K562 (cell line): ENCODE data around the gene MIEF1. TPM values are rescaled to one million over a fixed set of nuclear protein-coding genes. Genes with fewer than 3 reads are reported as not detected.

Source experiments
- MBD2 ChIP-seq: sonication (generic); IDR thresholded peaks from 2 replicates; pipeline ENCODE4 v1.6.1; 2016; ENCODE audit warnings: low read depth, borderline replicate concordance
- MED1 ChIP-seq: sonication (generic); formaldehyde crosslinking; IDR thresholded peaks from 2 replicates; pipeline ENCODE4 v1.8.1; 2023; ENCODE audit warnings: missing genetic modification reagents, borderline replicate concordance
- POLR3A ChIP-seq: IDR thresholded peaks from 2 replicates; pipeline ENCODE4 v1.6.1; 2011; ENCODE audit warnings: borderline replicate concordance, mild to moderate bottlenecking, moderate library complexity; ENCODE audit not compliant: insufficient read length, insufficient read depth; ENCODE audit errors: extremely low read depth
- SMAD1 ChIP-seq: fragments of 150-350 bp; IDR thresholded peaks from 2 replicates; pipeline ENCODE4 v1.6.1; 2014; ENCODE audit warnings: low read length, low read depth; ENCODE audit not compliant: partially characterized antibody
- SMAD3 ChIP-seq: fragments of 450-650 bp; formaldehyde crosslinking; conservative IDR thresholded peaks from 2 replicates; pipeline ENCODE4 v1.4.0; 2020; ENCODE audit warnings: mild to moderate bottlenecking
- THRAP3 ChIP-seq: fragments of 450-650 bp; IDR thresholded peaks from 2 replicates; pipeline ENCODE4 v1.6.1; 2016; ENCODE audit warnings: mild to moderate bottlenecking, inconsistent platforms, borderline replicate concordance
- YBX1 ChIP-seq: fragments of 450-650 bp; IDR thresholded peaks from 2 replicates; pipeline ENCODE4 v1.7.1; 2016; ENCODE audit warnings: mild to moderate bottlenecking
- ZBTB8A ChIP-seq: fragments of 450-650 bp; IDR thresholded peaks from 2 replicates; pipeline ENCODE4 v1.6.1; 2018; ENCODE audit warnings: mild to moderate bottlenecking, moderate library complexity; ENCODE audit not compliant: partially characterized antibody
- ZFPM2 ChIP-seq: fragments of 250-450 bp; sonication (Bioruptor Pico); IDR thresholded peaks from 2 replicates; pipeline ENCODE4 v1.5.1; 2022; ENCODE audit warnings: mild to moderate bottlenecking
- ZNF121 ChIP-seq: sonication (generic); formaldehyde crosslinking; conservative IDR thresholded peaks from 2 replicates; pipeline ENCODE4 v1.8.0; 2022; ENCODE audit warnings: missing genetic modification reagents
- ZNF780A ChIP-seq: fragments of 250-450 bp; sonication (Bioruptor Pico); IDR thresholded peaks from 2 replicates; pipeline ENCODE4 v1.5.0; 2021; ENCODE audit warnings: mild to moderate bottlenecking
- polyA plus RNA-seq, 8 experiments: library from polyadenylated mRNA; depleted of rRNA in 4 of 8; stranded (reverse) in 5 of 8; unstranded in 3 of 8; fragments of >200 nt; fragmentation: Nextera tagmentation in 2 of 8; fragmentation: Illumina TruSeq in 1 of 8; extraction: Ambion mirVana in 2 of 8; extraction: Trizol in 1 of 8; gene quantifications; 2 replicates each; pipeline versions ENCODE4 v1.2.1 to v1.2.3, GENCODE V29; 2011 to 2014; ENCODE audit warnings: inconsistent platforms in 1 of 8, missing spikeins in 1 of 8
- total RNA-seq, 7 experiments: library from RNA; depleted of rRNA in 6 of 7; stranded (reverse); fragments of >200 nt in 6 of 7; fragmentation: Illumina TruSeq in 2 of 7; extraction: Trizol in 2 of 7; gene quantifications; 2 replicates each; pipeline versions ENCODE4 v1.2.1 to v1.2.3, GENCODE V29; 2011 to 2021; ENCODE audit warnings: low replicate concordance in 1 of 7
- TF ChIP-seq, protein P1 (sequence below): sonication (generic); formaldehyde crosslinking; IDR thresholded peaks from 2 replicates; pipeline ENCODE4 v1.8.0; 2022; ENCODE audit warnings: missing genetic modification reagents, mild to moderate bottlenecking, borderline replicate concordance
- TF ChIP-seq, protein P2 (sequence below): sonication (generic); formaldehyde crosslinking; IDR thresholded peaks from 2 replicates; pipeline ENCODE4 v1.8.0; 2022; ENCODE audit warnings: mild to moderate bottlenecking, missing genetic modification reagents
- TF ChIP-seq, protein P3 (sequence below): fragments of 250-450 bp; sonication (Bioruptor Pico); IDR thresholded peaks from 2 replicates; pipeline ENCODE4 v1.6.1; 2021; ENCODE audit warnings: mild to moderate bottlenecking
- TF ChIP-seq, protein P4 (sequence below): fragments of 250-450 bp; sonication (Bioruptor Pico); IDR thresholded peaks from 2 replicates; pipeline ENCODE4 v1.4.0; 2020; ENCODE audit warnings: mild to moderate bottlenecking
- TF ChIP-seq, protein P5 (sequence below): sonication (generic); formaldehyde crosslinking; IDR thresholded peaks from 2 replicates; pipeline ENCODE4 v1.4.0; 2020; ENCODE audit warnings: mild to moderate bottlenecking, missing genetic modification reagents

MIEF1 gene
- total and polyA plus RNA-seq, 9 of the 15 experiments (the other 6 are each of a cell fraction or from before 2014, with no cell fraction given), result 10.9 to 51.8 (median 25.5) TPM

DNA sequence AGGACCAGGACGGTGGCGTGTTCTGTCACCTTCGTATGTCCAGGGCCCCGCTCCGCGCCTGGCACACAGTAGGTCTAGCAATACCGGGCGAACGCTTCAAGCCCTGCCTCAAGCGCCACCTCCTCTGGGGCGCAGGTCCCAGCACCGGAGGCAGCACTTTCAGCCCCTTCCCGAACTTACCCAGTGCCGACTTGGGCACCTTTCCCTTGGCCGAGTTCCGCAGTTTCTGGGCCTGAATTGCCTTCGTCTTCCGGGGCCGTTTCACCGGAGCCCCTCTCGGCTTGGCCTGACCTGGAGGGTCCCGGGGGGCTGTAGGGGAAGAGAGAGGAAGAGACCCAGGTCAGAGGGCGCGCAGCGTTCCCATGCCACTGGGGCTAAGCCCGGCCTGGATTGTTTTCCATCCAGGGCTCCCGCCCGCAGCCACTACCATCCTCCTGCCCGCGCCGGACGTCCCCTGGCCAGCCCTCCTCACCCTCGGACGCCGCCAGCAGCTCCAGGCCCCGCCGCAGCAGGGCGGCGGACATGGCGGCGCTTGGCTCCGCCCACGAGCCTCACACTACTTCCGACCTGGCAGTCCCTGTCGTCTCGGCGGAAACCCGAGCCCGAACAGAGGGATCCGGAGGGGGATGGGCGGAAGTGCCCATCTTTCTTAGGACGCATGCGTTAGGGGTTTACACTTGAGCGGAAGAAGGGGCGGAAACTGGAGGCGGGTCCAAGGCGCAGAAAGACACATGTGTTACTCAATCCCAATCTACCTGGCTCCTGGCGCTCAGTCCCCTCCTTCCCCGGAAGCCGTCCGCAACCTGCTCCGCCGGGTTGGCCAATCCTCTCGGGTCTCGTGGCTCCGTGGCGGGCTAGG is 30.4 kb downstream of the MIEF1 start, which contains the start of gene RPS19BP1 (continued):
- TF ChIP-seq, protein P1, sequence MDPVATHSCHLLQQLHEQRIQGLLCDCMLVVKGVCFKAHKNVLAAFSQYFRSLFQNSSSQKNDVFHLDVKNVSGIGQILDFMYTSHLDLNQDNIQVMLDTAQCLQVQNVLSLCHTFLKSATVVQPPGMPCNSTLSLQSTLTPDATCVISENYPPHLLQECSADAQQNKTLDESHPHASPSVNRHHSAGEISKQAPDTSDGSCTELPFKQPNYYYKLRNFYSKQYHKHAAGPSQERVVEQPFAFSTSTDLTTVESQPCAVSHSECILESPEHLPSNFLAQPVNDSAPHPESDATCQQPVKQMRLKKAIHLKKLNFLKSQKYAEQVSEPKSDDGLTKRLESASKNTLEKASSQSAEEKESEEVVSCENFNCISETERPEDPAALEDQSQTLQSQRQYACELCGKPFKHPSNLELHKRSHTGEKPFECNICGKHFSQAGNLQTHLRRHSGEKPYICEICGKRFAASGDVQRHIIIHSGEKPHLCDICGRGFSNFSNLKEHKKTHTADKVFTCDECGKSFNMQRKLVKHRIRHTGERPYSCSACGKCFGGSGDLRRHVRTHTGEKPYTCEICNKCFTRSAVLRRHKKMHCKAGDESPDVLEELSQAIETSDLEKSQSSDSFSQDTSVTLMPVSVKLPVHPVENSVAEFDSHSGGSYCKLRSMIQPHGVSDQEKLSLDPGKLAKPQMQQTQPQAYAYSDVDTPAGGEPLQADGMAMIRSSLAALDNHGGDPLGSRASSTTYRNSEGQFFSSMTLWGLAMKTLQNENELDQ (CRISPR knock-in tag), result no peak
- TF ChIP-seq, protein P2, sequence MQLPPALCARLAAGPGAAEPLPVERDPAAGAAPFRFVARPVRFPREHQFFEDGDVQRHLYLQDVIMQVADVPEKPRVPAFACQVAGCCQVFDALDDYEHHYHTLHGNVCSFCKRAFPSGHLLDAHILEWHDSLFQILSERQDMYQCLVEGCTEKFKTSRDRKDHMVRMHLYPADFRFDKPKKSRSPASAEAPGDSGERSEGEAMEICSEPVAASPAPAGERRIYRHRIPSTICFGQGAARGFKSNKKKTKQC (CRISPR knock-in tag), result no peak
- no peak for TF ChIP-seq SMAD3
- TF ChIP-seq ZNF121 (CRISPR knock-in tag), result no peak; the same call in 1 of the 2 replicates
- TF ChIP-seq SMAD1, result no peak
- TF ChIP-seq, protein P3, sequence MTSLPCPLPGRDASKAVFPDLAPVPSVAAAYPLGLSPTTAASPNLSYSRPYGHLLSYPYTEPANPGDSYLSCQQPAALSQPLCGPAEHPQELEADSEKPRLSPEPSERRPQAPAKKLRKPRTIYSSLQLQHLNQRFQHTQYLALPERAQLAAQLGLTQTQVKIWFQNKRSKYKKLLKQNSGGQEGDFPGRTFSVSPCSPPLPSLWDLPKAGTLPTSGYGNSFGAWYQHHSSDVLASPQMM (CRISPR knock-in tag), result no peak
- TF ChIP-seq POLR3A, result no peak
- no peak for TF ChIP-seq ZNF780A (CRISPR knock-in tag)
- no peak for TF ChIP-seq YBX1
- no peak for TF ChIP-seq MED1 (CRISPR knock-in tag)
- no peak for TF ChIP-seq THRAP3
- TF ChIP-seq, protein P4, sequence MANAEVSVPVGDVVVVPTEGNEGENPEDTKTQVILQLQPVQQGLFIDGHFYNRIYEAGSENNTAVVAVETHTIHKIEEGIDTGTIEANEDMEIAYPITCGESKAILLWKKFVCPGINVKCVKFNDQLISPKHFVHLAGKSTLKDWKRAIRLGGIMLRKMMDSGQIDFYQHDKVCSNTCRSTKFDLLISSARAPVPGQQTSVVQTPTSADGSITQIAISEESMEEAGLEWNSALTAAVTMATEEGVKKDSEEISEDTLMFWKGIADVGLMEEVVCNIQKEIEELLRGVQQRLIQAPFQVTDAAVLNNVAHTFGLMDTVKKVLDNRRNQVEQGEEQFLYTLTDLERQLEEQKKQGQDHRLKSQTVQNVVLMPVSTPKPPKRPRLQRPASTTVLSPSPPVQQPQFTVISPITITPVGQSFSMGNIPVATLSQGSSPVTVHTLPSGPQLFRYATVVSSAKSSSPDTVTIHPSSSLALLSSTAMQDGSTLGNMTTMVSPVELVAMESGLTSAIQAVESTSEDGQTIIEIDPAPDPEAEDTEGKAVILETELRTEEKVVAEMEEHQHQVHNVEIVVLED (CRISPR knock-in tag), result no peak
- TF ChIP-seq ZFPM2 (CRISPR knock-in tag), result no peak
- TF ChIP-seq ZBTB8A, result no peak
- TF ChIP-seq MBD2, result 0 out of 2 replicates have a peak, but pooled peaks have one; percentile 36
- TF ChIP-seq, protein P5, sequence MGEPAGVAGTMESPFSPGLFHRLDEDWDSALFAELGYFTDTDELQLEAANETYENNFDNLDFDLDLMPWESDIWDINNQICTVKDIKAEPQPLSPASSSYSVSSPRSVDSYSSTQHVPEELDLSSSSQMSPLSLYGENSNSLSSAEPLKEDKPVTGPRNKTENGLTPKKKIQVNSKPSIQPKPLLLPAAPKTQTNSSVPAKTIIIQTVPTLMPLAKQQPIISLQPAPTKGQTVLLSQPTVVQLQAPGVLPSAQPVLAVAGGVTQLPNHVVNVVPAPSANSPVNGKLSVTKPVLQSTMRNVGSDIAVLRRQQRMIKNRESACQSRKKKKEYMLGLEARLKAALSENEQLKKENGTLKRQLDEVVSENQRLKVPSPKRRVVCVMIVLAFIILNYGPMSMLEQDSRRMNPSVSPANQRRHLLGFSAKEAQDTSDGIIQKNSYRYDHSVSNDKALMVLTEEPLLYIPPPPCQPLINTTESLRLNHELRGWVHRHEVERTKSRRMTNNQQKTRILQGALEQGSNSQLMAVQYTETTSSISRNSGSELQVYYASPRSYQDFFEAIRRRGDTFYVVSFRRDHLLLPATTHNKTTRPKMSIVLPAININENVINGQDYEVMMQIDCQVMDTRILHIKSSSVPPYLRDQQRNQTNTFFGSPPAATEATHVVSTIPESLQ (CRISPR knock-in tag), result no peak
